Activated CD8-positive, alpha-beta memory T cell treated with anti-CD3 and anti-CD28 coated beads, Interleukin-2, amount 50 U/mL, for 24 hours (primary cell): ENCODE results near the gene GMDS.

Experiments used
- DNase-seq: peaks from one replicate; pipeline ENCODE4 v3.0.0-alpha.2; 2020; ENCODE audit errors: extremely low read depth

Gene GMDS

DNA sequence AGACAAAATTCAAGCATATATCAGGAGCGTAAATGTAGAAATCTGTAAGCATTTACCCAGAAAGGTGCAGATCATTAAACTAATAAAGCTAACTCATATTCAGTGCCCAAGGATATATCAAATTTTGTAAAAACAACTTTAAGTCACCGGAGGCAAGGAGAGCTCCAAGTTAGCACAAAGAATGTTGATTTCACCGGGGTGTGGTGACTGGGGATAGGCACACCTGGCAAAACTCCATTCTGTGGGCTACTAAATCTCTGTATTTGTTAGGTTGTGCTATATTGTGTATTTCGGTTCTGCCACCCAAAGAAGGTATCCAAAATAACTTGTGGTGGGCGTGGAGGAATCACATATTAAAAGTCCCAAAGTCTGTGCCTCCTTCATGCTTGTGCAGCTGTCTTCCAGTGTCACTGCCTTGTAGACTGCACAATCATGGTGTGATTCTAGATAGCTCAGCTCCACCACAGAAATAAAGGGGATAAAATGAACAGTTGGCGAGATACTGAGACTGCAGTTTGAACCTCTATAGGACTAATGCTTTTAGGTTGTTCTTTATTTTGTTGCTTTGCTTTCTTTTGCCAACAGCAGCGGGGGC lies 111.6 kb downstream of the GMDS start:
- no peak for DNase-seq

- no peak for DNase-seq
These were observed 112.5 kb downstream of the GMDS start for GRCh38 chr6:2132916-2133315.

DNA sequence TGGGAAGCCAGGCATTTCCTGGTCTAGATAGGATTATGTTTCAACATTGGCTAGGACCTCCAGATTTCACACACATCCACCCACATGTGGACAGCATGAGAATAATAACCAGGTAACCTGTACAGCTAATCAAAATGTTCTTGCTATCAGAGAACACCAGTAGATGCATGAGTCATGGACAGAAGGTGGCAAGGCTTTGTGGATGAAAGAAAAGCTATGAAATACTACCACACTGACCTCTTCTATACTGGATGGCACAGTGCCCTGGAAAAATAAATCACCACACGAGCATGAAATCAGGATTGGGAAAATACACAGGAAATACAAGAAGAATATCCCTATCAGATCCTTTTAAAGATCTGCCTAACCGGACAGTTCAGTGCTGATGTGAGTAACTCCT lies 113.0 kb downstream of the GMDS start:
- DNase-seq: no peak

- DNase-seq: no peak
These were observed 116.2 kb downstream of the GMDS start for GRCh38 chr6:2129182-2129621.

DNA sequence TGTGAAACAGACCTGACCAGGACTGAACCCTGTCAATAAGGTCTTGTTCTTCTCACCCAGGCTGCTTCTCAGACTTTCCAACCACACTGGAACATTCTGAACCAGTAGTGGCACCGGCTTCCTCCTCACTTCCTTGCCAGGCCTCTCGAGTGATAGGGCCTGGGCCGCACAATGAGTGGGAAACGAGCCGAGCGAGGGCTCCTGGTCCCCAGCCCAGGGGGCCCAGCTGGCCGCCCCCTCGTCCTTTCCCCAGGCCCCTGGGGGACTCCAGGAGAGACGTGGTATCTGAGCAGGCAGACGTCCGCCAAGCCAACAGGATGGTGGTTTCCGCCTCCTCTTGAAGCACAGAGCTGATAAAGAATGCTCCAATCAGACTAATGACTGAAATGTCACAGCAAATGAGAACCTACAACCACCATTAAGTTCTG lies 117.9 kb downstream of the GMDS start:
- peak; percentile 14 for DNase-seq

GRCh38 chr6:2126351-2126750 lies 119.1 kb downstream of the GMDS start:
- DNase-seq: no peak

- no peak for DNase-seq
These were observed 120.2 kb downstream of the GMDS start for GRCh38 chr6:2125158-2125557.

- no peak for DNase-seq
These were observed 121.1 kb downstream of the GMDS start for GRCh38 chr6:2124260-2124709.

GRCh38 chr6:2120912-2121311 lies 124.5 kb downstream of the GMDS start:
- DNase-seq: no peak

- DNase-seq: no peak
These were observed 126.1 kb downstream of the GMDS start for GRCh38 chr6:2119275-2119674.

- DNase-seq: no peak
These were observed 127.3 kb downstream of the GMDS start for GRCh38 chr6:2118136-2118535.

- no peak for DNase-seq
These were observed 128.0 kb downstream of the GMDS start for GRCh38 chr6:2117447-2117846.

- DNase-seq: no peak
These were observed 128.9 kb downstream of the GMDS start for GRCh38 chr6:2116496-2116895.

DNA sequence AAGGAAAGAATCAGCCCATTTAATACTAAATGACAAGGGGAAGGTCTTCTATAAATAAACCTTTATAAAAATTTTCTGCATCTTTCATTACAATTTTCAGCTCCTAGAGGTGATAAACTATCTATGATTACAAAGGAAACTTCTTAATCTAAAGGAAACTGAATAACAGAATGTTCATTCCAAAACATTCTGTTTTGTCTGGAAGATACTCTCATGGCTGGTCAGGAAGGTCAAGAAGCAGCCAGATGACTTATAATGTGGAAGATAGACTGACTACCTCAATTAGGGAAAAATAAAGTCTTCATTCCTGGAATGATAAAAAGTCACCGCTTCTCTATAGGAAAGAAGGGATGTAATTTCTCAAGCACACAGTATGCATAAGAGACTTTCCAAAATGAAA lies 131.3 kb downstream of the GMDS start:
- DNase-seq: no peak

- no peak for DNase-seq
These were observed 134.2 kb downstream of the GMDS start for GRCh38 chr6:2111162-2111677.

- DNase-seq: no peak
These were observed 134.9 kb downstream of the GMDS start for GRCh38 chr6:2110504-2110903.

GRCh38 chr6:2109796-2110195 lies 135.6 kb downstream of the GMDS start:
- DNase-seq: no peak

- DNase-seq: no peak
These were observed 136.6 kb downstream of the GMDS start for GRCh38 chr6:2108700-2109306.

DNA sequence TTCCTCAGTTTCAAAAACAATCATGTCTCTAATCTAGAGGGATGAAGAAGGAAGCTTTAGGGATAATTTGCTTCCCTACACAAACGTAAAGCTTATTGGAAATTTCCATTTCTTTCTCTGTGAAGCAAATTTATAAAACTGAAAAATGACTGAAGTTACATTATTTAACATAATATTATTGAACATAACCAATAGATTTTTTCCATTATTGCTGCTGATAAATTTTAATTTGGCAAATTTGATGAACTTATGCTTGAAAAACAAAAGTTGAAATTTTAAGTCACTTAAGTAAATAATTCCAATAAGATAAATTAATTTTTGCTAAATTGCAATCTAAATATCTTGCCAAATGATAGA lies 140.9 kb downstream of the GMDS start:
- DNase-seq: no peak

- DNase-seq: no peak
These were observed 141.5 kb downstream of the GMDS start for GRCh38 chr6:2103765-2104523.

- DNase-seq: no peak
These were observed 142.4 kb downstream of the GMDS start for GRCh38 chr6:2102966-2103365.

DNA sequence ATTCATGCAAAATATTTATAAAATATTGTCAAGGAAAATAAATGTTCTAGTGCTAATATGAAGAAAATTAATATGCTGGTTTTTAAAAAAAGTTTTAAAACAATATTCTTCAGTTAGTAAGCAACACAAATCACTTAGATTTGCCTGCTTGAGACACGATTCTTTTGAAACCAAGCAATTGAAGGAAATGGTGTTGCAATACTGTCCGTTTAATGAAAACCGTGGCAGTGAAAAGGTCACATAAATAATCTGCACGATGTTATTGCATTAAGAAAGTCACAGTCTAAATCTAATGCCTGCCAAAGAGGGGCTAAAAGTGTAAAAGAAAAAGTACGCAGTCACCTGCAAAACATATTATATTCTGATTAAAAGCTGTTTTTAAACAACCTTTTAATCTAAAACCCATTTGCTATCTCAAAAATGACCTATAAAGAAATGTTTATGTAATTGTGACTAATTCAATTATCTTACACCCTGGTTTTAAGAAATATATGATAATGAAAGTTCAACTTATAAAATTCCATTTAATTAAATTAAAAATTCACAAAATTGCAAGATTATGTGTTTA lies 143.0 kb downstream of the GMDS start:
- DNase-seq: no peak

DNA sequence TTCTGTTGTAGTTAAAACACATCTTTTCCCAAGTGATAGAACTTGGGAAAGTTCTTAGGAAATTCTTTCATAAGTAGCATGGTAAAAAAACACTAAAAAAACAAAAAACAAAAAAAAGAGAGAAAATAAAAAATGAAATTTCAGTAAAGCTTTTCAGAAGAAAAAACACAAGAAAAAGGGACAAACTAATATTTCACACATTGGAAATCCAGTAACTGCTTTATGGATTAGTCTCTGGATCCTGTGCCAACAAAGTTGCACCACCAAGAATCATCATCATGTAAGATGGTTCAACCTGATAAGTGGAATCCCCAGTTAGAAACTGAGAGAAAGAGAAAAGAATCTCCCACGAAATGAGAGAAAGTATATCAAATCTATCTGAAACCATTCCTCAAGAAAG lies 144.2 kb downstream of the GMDS start:
- no peak for DNase-seq
